ENCODE measurements around the gene TENM4.

GRCh38 chr11:79102840-79103239 is 338.0 kb downstream of the TENM4 start:
- no peak for TF ChIP-seq POLR2AphosphoS5 (IDR thresholded peaks at IDR 0.05; ENCODE audit: borderline replicate concordance, low read depth, low read length)
- no peak for TF ChIP-seq EZH2 (IDR thresholded peaks at IDR 0.05)
- no peak for TF ChIP-seq FOXP2 (optimal IDR thresholded peaks at IDR 0.05; ENCODE audit: control extremely low read depth, extremely low read length, insufficient read depth)
